PC-9 (cell line): ENCODE measurements around the gene ANKRD11. TPM values are rescaled to one million over a fixed set of nuclear protein-coding genes. Genes with fewer than 3 reads are reported as not detected.

ENCODE experiments used
- BruUV-seq: library from RNA; stranded (reverse); fragments of 400-500 nt; replicated peaks from 2 replicates; lab custom pipeline; 2021; lab: Mats Ljungman, UMichigan
- CTCF ChIA-PET: fragments of 300-600 bp; sonication (Branson Sonifier 250); formaldehyde crosslinking; loops from one replicate; lab custom pipeline; 2022; ENCODE audit warnings: antibody characterized with exemption; lab: Charles Lee
- POLR2A ChIA-PET: fragments of 300-600 bp; sonication (Branson Sonifier 250); formaldehyde crosslinking; loops from one replicate; lab custom pipeline; 2022; ENCODE audit warnings: antibody characterized with exemption; ENCODE audit not compliant: unreplicated experiment; lab: Charles Lee
- DNase-seq, 2 experiments: peaks; one replicate each; pipeline versions ENCODE4 v3.0.0 to v3.0.0-alpha.2; 2015 to 2022; ENCODE audit warnings: mixed read lengths in 1 of 2
- H2AFZ ChIP-seq: fragments of 200-600 bp; sonication (generic); 2 replicates; pipeline ENCODE4 v1.8.1; 2017; ENCODE audit warnings: antibody characterized with exemption
- H3F3A ChIP-seq: fragments of 200-600 bp; sonication (generic); 2 replicates; pipeline ENCODE4 v1.8.1; 2017; ENCODE audit warnings: antibody characterized with exemption, mild to moderate bottlenecking, low read depth; ENCODE audit not compliant: insufficient read depth
- H3K27ac ChIP-seq: fragments of 200-600 bp; sonication (generic); 2 replicates; pipeline ENCODE4 v1.6.1; 2016; ENCODE audit warnings: mixed run types
- H3K27me3 ChIP-seq: fragments of 200-600 bp; sonication (generic); 2 replicates; pipeline ENCODE4 v1.6.1; 2016; ENCODE audit warnings: low read depth, mixed run types; ENCODE audit not compliant: insufficient read depth
- H3K36me3 ChIP-seq: fragments of 200-600 bp; sonication (generic); 2 replicates; pipeline ENCODE4 v1.6.1; 2016; ENCODE audit warnings: low read depth, mixed run types
- H3K4me1 ChIP-seq: fragments of 200-600 bp; sonication (generic); replicated peaks from 2 replicates; pipeline ENCODE4 v1.6.1; 2016; ENCODE audit warnings: mixed run types; ENCODE audit not compliant: insufficient read depth
- H3K4me2 ChIP-seq: fragments of 200-600 bp; sonication (generic); 2 replicates; pipeline ENCODE4 v1.6.1; 2017; ENCODE audit warnings: mixed run types
- H3K4me3 ChIP-seq: fragments of 200-600 bp; sonication (generic); 2 replicates; pipeline ENCODE4 v1.6.1; 2016; ENCODE audit warnings: mixed run types
- H3K79me2 ChIP-seq: fragments of 200-600 bp; sonication (generic); 2 replicates; pipeline ENCODE4 v1.6.1; 2017; ENCODE audit warnings: low read depth, mixed run types
- H3K9me2 ChIP-seq: fragments of 200-600 bp; sonication (generic); 2 replicates; pipeline ENCODE4 v1.8.1; 2017; ENCODE audit warnings: mild to moderate bottlenecking; ENCODE audit not compliant: insufficient read depth
- H3K9me3 ChIP-seq: fragments of 200-600 bp; sonication (generic); 2 replicates; pipeline ENCODE4 v1.8.1; 2016; ENCODE audit warnings: low read depth; ENCODE audit not compliant: insufficient read depth
- H4K20me1 ChIP-seq: fragments of 200-600 bp; sonication (generic); 2 replicates; pipeline ENCODE4 v1.8.1; 2017; ENCODE audit not compliant: insufficient read depth
- CTCF ChIP-seq: fragments of 200-600 bp; sonication (generic); conservative IDR thresholded peaks from 2 replicates; pipeline ENCODE4 v1.6.1; 2017; ENCODE audit warnings: mixed run types, antibody characterized with exemption, mild to moderate bottlenecking, moderate library complexity
- EZH2 ChIP-seq: fragments of 200-600 bp; sonication (generic); IDR thresholded peaks from 2 replicates; pipeline ENCODE4 v1.8.0; 2017; ENCODE audit warnings: antibody characterized with exemption, low read depth
- intact Hi-C: fragments of 100-400 bp; cut with micrococcal nuclease; formaldehyde crosslinking; loops from one replicate; pipeline ENCODE4 v1.10.0; 2022; ENCODE audit not compliant: unreplicated experiment
- total RNA-seq: library from RNA; stranded (reverse); gene quantifications from 2 replicates; pipeline ENCODE4 v1.2.3, GENCODE V29; 2021

Gene ANKRD11
- total RNA-seq, 1 experiment from 2014 or later = 220 TPM

- peaks cover 44% of the 10 kb centered on the region for H3F3A ChIP-seq
- peaks cover 99% of the 10 kb centered on the region for H4K20me1 ChIP-seq
- ChIA-PET CTCF (no interaction called here), POLR2A (interaction anchor here (0.7 kb wide), 1 partner anchor 177 kb away, joined by 3 read pairs; no protein-coding TSS in a partner anchor)
- H3K9me3 ChIP-seq = no peaks in the 10 kb centered on the region
- no peak overlapping the region for H2AFZ ChIP-seq
- TF ChIP-seq CTCF = no peak
- TF ChIP-seq EZH2 = no peak
- H3K27me3 ChIP-seq = no peaks in the 10 kb centered on the region
- peaks cover 100% of the 10 kb centered on the region for H3K79me2 ChIP-seq
- BruUV-seq = no TSS peak
- peaks cover 13% of the 10 kb centered on the region; the same call in 1 of the 2 replicates for H3K4me1 ChIP-seq
- H3K27ac ChIP-seq = no peak overlapping the region
- no peak overlapping the region for H3K4me3 ChIP-seq
- H3K4me2 ChIP-seq = no peak overlapping the region
- intact Hi-C loops = no loop called here
- DNase-seq = no peak
- H3K9me2 ChIP-seq = no peaks in the 10 kb centered on the region
- 0 out of 2 replicates have a peak, but pooled peaks cover 5% of the 10 kb centered on the region for H3K36me3 ChIP-seq
Observed at GRCh38 chr16:89347807-89348206, 142.6 kb downstream of the ANKRD11 start.

GRCh38 chr16:89346869-89347268 is 143.5 kb downstream of the ANKRD11 start:
- Histone ChIP-seq H3K4me1 (peaks cover 13% of the 10 kb centered on the region; the same call in 1 of the 2 replicates), H3K4me2 (no peak overlapping the region), H3K79me2 (peaks cover 100% of the 10 kb centered on the region), H3K4me3 (no peak overlapping the region), H3K36me3 (0 out of 2 replicates have a peak, but pooled peaks cover 8% of the 10 kb centered on the region), H4K20me1 (peaks cover 99% of the 10 kb centered on the region), H3K27me3 (no peaks in the 10 kb centered on the region), H3K9me2 (no peaks in the 10 kb centered on the region), H2AFZ (no peak overlapping the region), H3F3A (peaks cover 51% of the 10 kb centered on the region), H3K9me3 (no peaks in the 10 kb centered on the region), H3K27ac (no peak overlapping the region)
- POLR2A ChIA-PET = no interaction called here
- TF ChIP-seq EZH2 = no peak
- TF ChIP-seq CTCF = no peak
- CTCF ChIA-PET = no interaction called here
- DNase-seq = no peak
- intact Hi-C loops = no loop called here
- no TSS peak for BruUV-seq

- no peak overlapping the region for H3K4me3 ChIP-seq
- DNase-seq = no peak
- no peaks in the 10 kb centered on the region for H3K27me3 ChIP-seq
- no peak overlapping the region for H3K4me2 ChIP-seq
- peaks cover 47% of the 10 kb centered on the region for H3F3A ChIP-seq
- 0 out of 2 replicates have a peak, but pooled peaks cover 3% of the 10 kb centered on the region for H3K36me3 ChIP-seq
- H2AFZ ChIP-seq = no peak overlapping the region
- no TSS peak for BruUV-seq
- H3K9me2 ChIP-seq = no peaks in the 10 kb centered on the region
- peaks cover 13% of the 10 kb centered on the region; the same call in 1 of the 2 replicates for H3K4me1 ChIP-seq
- H3K9me3 ChIP-seq = no peaks in the 10 kb centered on the region
- H3K27ac ChIP-seq = no peak overlapping the region
- intact Hi-C loops = no loop called here
- H3K79me2 ChIP-seq = peaks cover 100% of the 10 kb centered on the region
- ChIA-PET CTCF (no interaction called here), POLR2A (interaction anchor here (0.7 kb wide), 1 partner anchor 25 kb away, joined by 8 read pairs; no protein-coding TSS in a partner anchor)
- peaks cover 99% of the 10 kb centered on the region for H4K20me1 ChIP-seq
- TF ChIP-seq EZH2 (no peak), CTCF (no peak)
Observed at GRCh38 chr16:89345642-89346150, 144.7 kb downstream of the ANKRD11 start.
